Glutamatergic neuron (in vitro differentiated cells): ENCODE measurements around the gene SLC6A16. TPM values are rescaled to one million over a fixed set of nuclear protein-coding genes. Genes with fewer than 3 reads are reported as not detected.
"Not testable (repeated sequence)": the region's sequence is repeated elsewhere in the genome, so short reads cannot be mapped to it uniquely, and the experiment has no call there.

Experiments used
- DNase-seq: peaks from one replicate; pipeline ENCODE4 v3.0.0; 2022
- H3K27ac Mint-ChIP-seq: one replicate; pipeline ENCODE4 v1.8.0; 2020; ENCODE audit warnings: mild to moderate bottlenecking, mixed read lengths, inconsistent platforms; ENCODE audit not compliant: unreplicated experiment
- H3K27me3 Mint-ChIP-seq: one replicate; pipeline ENCODE4 v1.8.0; 2020; ENCODE audit warnings: mild to moderate bottlenecking, moderate library complexity, mixed read lengths, inconsistent platforms; ENCODE audit not compliant: unreplicated experiment
- H3K36me3 Mint-ChIP-seq: one replicate; pipeline ENCODE4 v1.8.0; 2020; ENCODE audit warnings: mild to moderate bottlenecking, mixed read lengths, inconsistent platforms; ENCODE audit not compliant: unreplicated experiment
- H3K4me1 Mint-ChIP-seq: one replicate; pipeline ENCODE4 v1.8.0; 2020; ENCODE audit warnings: mild to moderate bottlenecking, low read depth, mixed read lengths, inconsistent platforms; ENCODE audit not compliant: unreplicated experiment
- H3K4me3 Mint-ChIP-seq: one replicate; pipeline ENCODE4 v1.8.0; 2020; ENCODE audit warnings: mild to moderate bottlenecking, mixed read lengths, inconsistent platforms; ENCODE audit not compliant: unreplicated experiment
- H3K9me3 Mint-ChIP-seq: one replicate; pipeline ENCODE4 v1.8.0; 2020; ENCODE audit warnings: mild to moderate bottlenecking, moderate library complexity, mixed read lengths, inconsistent platforms; ENCODE audit not compliant: unreplicated experiment
- CTCF ChIP-seq: fragments of 200-600 bp; sonication (generic); IDR thresholded peaks from one replicate; pipeline ENCODE4 v1.5.0; 2021; ENCODE audit not compliant: partially characterized antibody, unreplicated experiment
- total RNA-seq: library from RNA; stranded (reverse); fragmentation: NEBNext Ultra II Directional; extraction: Animal tissue kit (Norgen Biotek cat#: 25700); gene quantifications from one replicate; pipeline ENCODE4 v1.2.1, GENCODE V29; 2021; ENCODE audit not compliant: unreplicated experiment

The SLC6A16 gene
- total RNA-seq, 1 donor from 2014 or later, result 6.6 TPM

- Mint-ChIP-seq H3K36me3 (peaks cover 23% of the 10 kb centered on the region), H3K4me3 (no peak overlapping the region), H3K27ac (no peak overlapping the region), H3K27me3 (peaks cover 1% of the 10 kb centered on the region), H3K4me1 (peaks cover 3% of the 10 kb centered on the region), H3K9me3 (peaks cover 3% of the 10 kb centered on the region)
- DNase-seq, result no peak
- no peak for TF ChIP-seq CTCF
Measured at GRCh38 chr19:49315111-49315510, 9.9 kb downstream of the SLC6A16 start.

- no peak for DNase-seq
- Mint-ChIP-seq H3K27me3 (peaks cover 1% of the 10 kb centered on the region), H3K4me3 (no peak overlapping the region), H3K27ac (no peak overlapping the region), H3K4me1 (no peaks in the 10 kb centered on the region), H3K36me3 (peaks cover 20% of the 10 kb centered on the region), H3K9me3 (no peaks in the 10 kb centered on the region)
- TF ChIP-seq CTCF, result no peak
Measured at GRCh38 chr19:49309087-49309486, 15.9 kb downstream of the SLC6A16 start.

- not testable (repeated sequence) for H3K9me3 Mint-ChIP-seq, DNase-seq, H3K27ac Mint-ChIP-seq, H3K4me3 Mint-ChIP-seq, H3K4me1 Mint-ChIP-seq, H3K27me3 Mint-ChIP-seq
- peaks cover 33% of the 10 kb centered on the region for H3K36me3 Mint-ChIP-seq
Measured at GRCh38 chr19:49306734-49307133, 18.3 kb downstream of the SLC6A16 start.

- DNase-seq, result no peak
- H3K4me3 Mint-ChIP-seq, result no peak overlapping the region
- H3K9me3 Mint-ChIP-seq, result peaks cover 6% of the 10 kb centered on the region
- H3K4me1 Mint-ChIP-seq, result peaks cover 5% of the 10 kb centered on the region
- TF ChIP-seq CTCF, result no peak
- no peak overlapping the region for H3K27ac Mint-ChIP-seq
- peaks cover 13% of the 10 kb centered on the region for H3K36me3 Mint-ChIP-seq
- no peaks in the 10 kb centered on the region for H3K27me3 Mint-ChIP-seq
Measured at GRCh38 chr19:49301866-49302252, 23.1 kb downstream of the SLC6A16 start.

- peaks cover 5% of the 10 kb centered on the region for H3K4me1 Mint-ChIP-seq
- peak; percentile 93 for DNase-seq
- peaks cover 6% of the 10 kb centered on the region for H3K9me3 Mint-ChIP-seq
- peak overlapping the region; percentile 33 for H3K27ac Mint-ChIP-seq
- H3K36me3 Mint-ChIP-seq, result peaks cover 13% of the 10 kb centered on the region
- no peak overlapping the region for H3K4me3 Mint-ChIP-seq
- TF ChIP-seq CTCF, result peak; percentile 97
- H3K27me3 Mint-ChIP-seq, result no peaks in the 10 kb centered on the region
Measured at GRCh38 chr19:49301165-49301865, 23.7 kb downstream of the SLC6A16 start.

GRCh38 chr19:49298653-49299052 is 26.3 kb downstream of the SLC6A16 start:
- not testable (repeated sequence) for H3K36me3 Mint-ChIP-seq, H3K27ac Mint-ChIP-seq, H3K27me3 Mint-ChIP-seq, DNase-seq, H3K4me1 Mint-ChIP-seq, H3K4me3 Mint-ChIP-seq, H3K9me3 Mint-ChIP-seq
